ENCODE measurements around the gene LRRC8C. TPM values are rescaled to one million over a fixed set of nuclear protein-coding genes. Genes with fewer than 3 reads are reported as not detected.

Gene LRRC8C
- total RNA-seq, 1 donor: 2.2 TPM

DNA sequence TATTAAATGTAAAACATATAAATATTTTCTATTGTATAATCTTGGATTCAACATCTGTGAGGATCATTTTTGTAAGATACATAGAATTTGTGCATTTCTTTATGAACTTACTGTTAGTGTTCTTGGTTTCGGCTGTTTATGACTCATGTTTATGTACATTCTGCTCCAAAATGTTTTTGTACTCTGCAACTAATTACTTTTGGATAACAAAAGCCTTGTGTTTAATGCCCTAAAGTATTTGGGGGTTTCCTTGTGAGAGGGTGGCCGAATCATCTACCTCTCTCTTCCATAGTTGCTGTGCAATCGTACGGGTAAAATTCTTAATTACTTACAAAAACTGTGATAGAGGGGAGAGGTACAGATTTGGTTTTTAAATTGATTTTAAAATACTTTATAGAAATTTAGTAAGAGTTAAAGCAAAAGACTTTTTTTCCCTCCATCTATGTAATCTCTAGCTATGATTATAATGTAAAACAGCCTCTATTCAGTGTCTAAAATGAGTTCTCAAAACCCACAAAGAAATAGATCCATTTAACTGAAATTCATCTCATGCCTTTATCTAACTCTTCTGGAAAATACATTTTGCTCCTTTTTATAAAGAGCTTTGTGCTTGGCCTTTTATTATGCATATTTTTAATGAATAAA, 38.7 kb upstream of the LRRC8C start:
- no peaks in the 10 kb centered on the region for H3K9me3 ChIP-seq (ENCODE audit: low read depth, low read length)
- peaks cover 11% of the 10 kb centered on the region for H3K4me1 ChIP-seq (ENCODE audit: insufficient read depth, low read length)
- H2AFZ ChIP-seq (ENCODE audit: low read length): no peak overlapping the region
- no peaks in the 10 kb centered on the region for H3K27me3 ChIP-seq (ENCODE audit: insufficient read depth, low read length)
- H4K20me1 ChIP-seq (ENCODE audit: insufficient read depth, low read length): no peaks in the 10 kb centered on the region
- DNase-seq (ENCODE audit: insufficient read length, low spot score, missing footprints): no peak
- H3K79me2 ChIP-seq (ENCODE audit: insufficient read depth, low read length): no peaks in the 10 kb centered on the region
- no peak overlapping the region for H3K27ac ChIP-seq (ENCODE audit: low read depth, low read length)
- TF ChIP-seq, protein P1, sequence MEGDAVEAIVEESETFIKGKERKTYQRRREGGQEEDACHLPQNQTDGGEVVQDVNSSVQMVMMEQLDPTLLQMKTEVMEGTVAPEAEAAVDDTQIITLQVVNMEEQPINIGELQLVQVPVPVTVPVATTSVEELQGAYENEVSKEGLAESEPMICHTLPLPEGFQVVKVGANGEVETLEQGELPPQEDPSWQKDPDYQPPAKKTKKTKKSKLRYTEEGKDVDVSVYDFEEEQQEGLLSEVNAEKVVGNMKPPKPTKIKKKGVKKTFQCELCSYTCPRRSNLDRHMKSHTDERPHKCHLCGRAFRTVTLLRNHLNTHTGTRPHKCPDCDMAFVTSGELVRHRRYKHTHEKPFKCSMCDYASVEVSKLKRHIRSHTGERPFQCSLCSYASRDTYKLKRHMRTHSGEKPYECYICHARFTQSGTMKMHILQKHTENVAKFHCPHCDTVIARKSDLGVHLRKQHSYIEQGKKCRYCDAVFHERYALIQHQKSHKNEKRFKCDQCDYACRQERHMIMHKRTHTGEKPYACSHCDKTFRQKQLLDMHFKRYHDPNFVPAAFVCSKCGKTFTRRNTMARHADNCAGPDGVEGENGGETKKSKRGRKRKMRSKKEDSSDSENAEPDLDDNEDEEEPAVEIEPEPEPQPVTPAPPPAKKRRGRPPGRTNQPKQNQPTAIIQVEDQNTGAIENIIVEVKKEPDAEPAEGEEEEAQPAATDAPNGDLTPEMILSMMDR (IDR thresholded peaks at IDR 0.05; ENCODE audit: extremely low read depth, low read depth, low read length): no peak
- H3K36me3 ChIP-seq (ENCODE audit: insufficient read depth, low read length): no peaks in the 10 kb centered on the region
- H3K4me3 ChIP-seq (ENCODE audit: insufficient read depth, low read length): no peak overlapping the region
- no peak overlapping the region for H3K4me2 ChIP-seq (ENCODE audit: insufficient read depth, low read length)

DNA sequence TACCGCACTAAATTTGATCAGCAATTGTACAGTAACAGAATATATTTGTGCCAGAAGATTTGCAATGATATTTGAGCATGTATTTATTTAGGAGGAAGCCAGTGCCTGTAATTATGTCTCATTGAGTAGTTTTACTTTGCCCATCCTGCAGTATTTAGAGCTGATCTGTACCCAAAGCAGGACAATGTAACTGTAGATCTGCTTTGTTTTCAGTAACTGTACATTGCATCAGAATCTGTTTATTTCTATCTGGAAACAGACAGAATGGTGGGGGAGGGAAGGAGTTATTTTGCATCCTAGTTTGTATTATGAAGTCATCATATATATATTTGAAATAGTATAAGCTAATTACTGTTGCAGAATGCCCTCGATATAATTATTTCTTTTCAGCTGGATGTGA, 36.2 kb upstream of the LRRC8C start:
- Histone ChIP-seq H2AFZ (ENCODE audit: low read length) (no peak overlapping the region), H4K20me1 (ENCODE audit: insufficient read depth, low read length) (no peaks in the 10 kb centered on the region), H3K4me2 (ENCODE audit: insufficient read depth, low read length) (no peak overlapping the region), H3K4me3 (ENCODE audit: insufficient read depth, low read length) (no peak overlapping the region), H3K27me3 (ENCODE audit: insufficient read depth, low read length) (no peaks in the 10 kb centered on the region), H3K36me3 (ENCODE audit: insufficient read depth, low read length) (no peaks in the 10 kb centered on the region), H3K27ac (ENCODE audit: low read depth, low read length) (no peak overlapping the region), H3K79me2 (ENCODE audit: insufficient read depth, low read length) (no peaks in the 10 kb centered on the region), H3K4me1 (ENCODE audit: insufficient read depth, low read length) (no peaks in the 10 kb centered on the region), H3K9me3 (ENCODE audit: low read depth, low read length) (no peaks in the 10 kb centered on the region)
- TF ChIP-seq, protein P1 (IDR thresholded peaks at IDR 0.05; ENCODE audit: extremely low read depth, low read depth, low read length): no peak
- no peak for DNase-seq (ENCODE audit: insufficient read length, low spot score, missing footprints)

DNA sequence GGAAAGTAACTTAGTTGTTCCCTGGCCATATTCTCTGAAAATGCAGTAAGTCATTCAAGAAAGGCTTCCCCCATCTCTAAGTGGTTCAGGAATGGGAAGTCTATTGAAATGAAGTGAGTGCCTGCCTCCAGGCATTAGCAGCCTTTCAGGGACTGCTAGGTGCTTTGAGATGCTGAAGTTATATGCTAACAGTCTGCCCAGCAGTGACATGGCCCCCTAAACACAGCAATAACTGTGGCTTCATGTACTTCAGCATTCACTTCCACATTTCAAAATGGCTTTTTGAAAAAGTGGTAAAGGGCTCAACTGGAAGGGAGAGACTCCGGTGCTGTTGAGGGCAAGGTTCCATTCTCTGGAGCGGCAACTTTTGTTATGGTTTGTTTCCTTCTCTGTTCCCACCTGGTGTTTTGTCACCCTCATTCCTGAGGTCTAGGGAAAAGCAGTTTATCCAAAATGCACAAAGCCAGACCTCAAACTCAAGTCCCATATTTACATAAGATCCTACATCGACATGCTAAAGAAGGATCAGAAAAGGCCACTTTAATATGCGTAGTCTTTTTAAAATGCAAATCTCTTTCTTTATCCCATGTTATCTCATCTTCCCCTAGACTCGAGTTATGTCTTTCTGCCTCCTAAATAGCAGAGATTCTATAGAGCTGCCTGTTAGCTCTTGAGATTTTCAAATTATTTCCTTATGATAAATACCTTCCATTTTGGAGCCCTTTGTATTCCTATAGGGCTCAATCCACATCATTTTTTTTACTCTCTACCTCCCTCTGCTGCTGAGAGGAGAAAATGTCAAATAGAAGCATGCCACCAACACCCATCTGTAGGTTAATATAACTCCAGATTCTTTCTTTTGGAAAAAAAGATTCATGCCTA, 34.2 kb upstream of the LRRC8C start:
- Histone ChIP-seq H3K4me2 (ENCODE audit: insufficient read depth, low read length) (no peak overlapping the region), H3K36me3 (ENCODE audit: insufficient read depth, low read length) (no peaks in the 10 kb centered on the region), H3K4me1 (ENCODE audit: insufficient read depth, low read length) (peaks cover 6% of the 10 kb centered on the region), H3K27me3 (ENCODE audit: insufficient read depth, low read length) (no peaks in the 10 kb centered on the region), H3K9me3 (ENCODE audit: low read depth, low read length) (no peaks in the 10 kb centered on the region), H3K4me3 (ENCODE audit: insufficient read depth, low read length) (no peak overlapping the region), H4K20me1 (ENCODE audit: insufficient read depth, low read length) (no peaks in the 10 kb centered on the region), H2AFZ (ENCODE audit: low read length) (peak overlapping the region; percentile 25), H3K79me2 (ENCODE audit: insufficient read depth, low read length) (no peaks in the 10 kb centered on the region), H3K27ac (ENCODE audit: low read depth, low read length) (no peak overlapping the region)
- no peak for DNase-seq (ENCODE audit: insufficient read length, low spot score, missing footprints)
- TF ChIP-seq, protein P1 (IDR thresholded peaks at IDR 0.05; ENCODE audit: extremely low read depth, low read depth, low read length): peak; percentile 68

DNA sequence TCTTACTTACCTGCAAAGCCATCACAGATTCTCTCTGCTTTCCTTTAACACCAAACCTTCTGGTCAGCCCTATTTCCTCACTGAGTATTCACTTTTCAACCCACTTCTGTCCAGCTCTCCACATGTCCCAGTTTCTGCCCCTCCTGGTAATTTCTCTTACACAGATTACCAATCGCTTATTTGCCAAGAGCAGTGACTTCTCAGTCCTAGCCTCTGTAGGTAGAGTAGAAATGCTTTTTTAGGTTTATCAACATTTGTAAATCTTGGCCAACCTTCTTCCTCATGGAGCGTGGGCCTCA, 33.6 kb upstream of the LRRC8C start:
- H3K4me3 ChIP-seq (ENCODE audit: insufficient read depth, low read length): no peak overlapping the region
- DNase-seq (ENCODE audit: insufficient read length, low spot score, missing footprints): no peak
- H3K4me2 ChIP-seq (ENCODE audit: insufficient read depth, low read length): no peak overlapping the region
- no peak overlapping the region for H2AFZ ChIP-seq (ENCODE audit: low read length)
- H3K4me1 ChIP-seq (ENCODE audit: insufficient read depth, low read length): peaks cover 12% of the 10 kb centered on the region
- H4K20me1 ChIP-seq (ENCODE audit: insufficient read depth, low read length): peaks cover 5% of the 10 kb centered on the region
- H3K9me3 ChIP-seq (ENCODE audit: low read depth, low read length): no peaks in the 10 kb centered on the region
- H3K27ac ChIP-seq (ENCODE audit: low read depth, low read length): no peak overlapping the region
- H3K36me3 ChIP-seq (ENCODE audit: insufficient read depth, low read length): no peaks in the 10 kb centered on the region
- H3K27me3 ChIP-seq (ENCODE audit: insufficient read depth, low read length): no peaks in the 10 kb centered on the region
- TF ChIP-seq, protein P1 (IDR thresholded peaks at IDR 0.05; ENCODE audit: extremely low read depth, low read depth, low read length): peak; percentile 17
- H3K79me2 ChIP-seq (ENCODE audit: insufficient read depth, low read length): no peaks in the 10 kb centered on the region

All from osteoblast (primary cell).